ACHN (cell line): ENCODE results near the gene SOX14.

Source experiments
- DNase-seq: peaks from one replicate; pipeline ENCODE4 v3.0.0-alpha.2; 2015
- in situ Hi-C: cut with HindIII; loops from 2 replicates; pipeline ENCODE4 v1.10.0; 2017; ENCODE audit warnings: low sequenced_read_pairs, low pct_ligation_motif_present, low pct_unique_long_range_greater_than_20kb

The SOX14 gene

DNA sequence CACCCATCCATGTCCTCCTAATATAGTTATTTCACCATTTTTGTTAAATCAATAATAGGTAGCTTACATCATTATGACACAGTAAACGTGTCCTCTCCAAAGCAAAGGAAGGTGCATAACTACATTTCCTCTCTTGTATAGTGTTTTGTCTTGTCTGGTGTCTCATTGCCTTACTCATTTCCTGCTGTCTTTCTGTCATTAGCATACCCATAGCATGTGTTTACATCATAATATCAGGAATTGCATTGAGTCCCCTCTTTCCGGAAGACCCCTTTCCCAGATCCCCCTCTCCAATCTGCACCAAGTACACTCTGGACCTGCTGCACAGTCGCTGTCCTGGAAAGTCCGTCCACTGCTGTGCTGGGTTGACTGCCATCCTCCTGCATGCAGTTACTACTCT is 47.9 kb downstream of the SOX14 start:
- in situ Hi-C loops: no loop called here
- no peak for DNase-seq

DNA sequence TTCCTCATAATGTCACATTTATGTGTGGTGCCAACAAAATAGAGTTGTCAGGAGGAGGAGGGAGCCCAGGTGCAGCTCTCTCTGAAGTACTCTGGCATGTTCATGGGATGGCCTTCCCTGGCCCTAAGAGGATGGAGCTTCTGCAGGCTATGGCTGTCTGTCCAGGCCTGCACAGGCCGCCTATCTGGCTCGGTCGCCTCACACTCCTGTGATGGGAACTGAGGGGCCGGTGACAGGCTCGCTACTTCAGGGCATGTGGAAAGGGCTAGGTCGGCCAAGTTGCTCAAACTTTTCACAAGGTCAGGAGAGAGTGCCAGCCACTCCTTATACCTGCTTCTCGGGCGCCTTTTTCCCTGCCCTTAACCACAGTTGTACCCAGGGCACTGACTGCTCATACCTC is 51.1 kb downstream of the SOX14 start:
- DNase-seq: no peak
- in situ Hi-C loops: no loop called here
